ENCODE data around the gene INSYN1.

GRCh38 chr15:73708691-73709090 is 44.5 kb downstream of the INSYN1 start:
- no peak for TF ChIP-seq POLR2A (IDR thresholded peaks at IDR 0.05; ENCODE audit: low read depth, low read length)
- no peak for TF ChIP-seq POLR2AphosphoS5 (IDR thresholded peaks at IDR 0.05; ENCODE audit: low read depth, low read length)
